A673 (cell line): ENCODE measurements around the gene SAA4.

Experiments used
- EZH2 ChIP-seq: fragments of 200-600 bp; sonication (generic); IDR thresholded peaks from 2 replicates; pipeline ENCODE4 v1.6.1; 2017; ENCODE audit warnings: borderline replicate concordance, low read depth, mild to moderate bottlenecking, mixed read lengths, antibody characterized with exemption, low read length; ENCODE audit not compliant: poor library complexity, severe bottlenecking
- TF ChIP-seq, protein P1 (sequence below): fragments of 300-800, 200-600 bp; sonication (generic); conservative IDR thresholded peaks from 2 replicates; pipeline ENCODE4 v1.5.1; 2017; ENCODE audit warnings: low read depth, mild to moderate bottlenecking, antibody characterized with exemption, low read length, moderate library complexity, mixed read lengths

DNA sequence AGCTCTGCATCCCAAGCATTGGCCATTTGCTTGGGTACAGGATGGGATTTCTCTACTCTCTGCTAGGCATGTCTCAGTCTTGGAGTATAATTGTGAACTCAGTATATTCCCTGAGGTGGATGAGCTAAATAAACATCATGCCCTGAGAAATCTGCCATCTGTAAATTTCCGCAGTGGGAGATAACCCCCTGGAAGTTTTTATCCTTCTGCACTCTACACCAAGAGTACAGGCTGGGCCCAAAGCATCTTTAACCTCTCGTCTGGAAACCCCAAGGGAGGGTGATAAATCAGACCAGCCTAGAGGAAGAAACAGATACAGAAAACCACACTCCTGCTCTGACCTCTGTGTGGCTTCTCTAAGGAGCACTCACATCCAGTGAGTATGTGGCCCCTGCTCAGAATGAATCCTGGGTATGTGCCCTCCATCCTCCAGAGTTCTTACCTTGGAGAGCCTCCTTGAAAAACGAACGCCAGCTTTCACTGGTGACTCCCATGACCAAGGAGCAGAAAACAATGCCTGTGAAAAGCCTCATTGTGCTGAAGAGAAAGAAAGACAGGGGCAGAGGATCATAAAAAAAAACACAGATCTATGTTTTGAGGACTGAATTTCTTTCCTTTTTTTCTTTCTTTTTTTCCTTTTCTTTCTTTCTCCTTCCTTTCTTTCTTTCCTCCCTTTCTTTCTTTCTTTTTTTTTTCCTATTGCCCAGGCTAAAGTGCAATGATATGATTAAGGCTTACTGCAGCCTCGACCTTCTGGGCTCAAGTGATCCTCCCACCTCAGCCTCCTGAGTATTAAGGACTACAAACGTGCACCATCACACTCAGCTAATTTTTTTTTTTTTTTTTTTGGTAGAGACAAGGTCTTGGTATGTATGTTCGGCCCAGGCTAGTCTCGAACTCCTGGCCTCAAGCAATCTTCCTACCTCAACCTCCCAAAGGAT lies 938 bp downstream of the SAA4 start:
- no peak for TF ChIP-seq EZH2
- TF ChIP-seq, protein P1, sequence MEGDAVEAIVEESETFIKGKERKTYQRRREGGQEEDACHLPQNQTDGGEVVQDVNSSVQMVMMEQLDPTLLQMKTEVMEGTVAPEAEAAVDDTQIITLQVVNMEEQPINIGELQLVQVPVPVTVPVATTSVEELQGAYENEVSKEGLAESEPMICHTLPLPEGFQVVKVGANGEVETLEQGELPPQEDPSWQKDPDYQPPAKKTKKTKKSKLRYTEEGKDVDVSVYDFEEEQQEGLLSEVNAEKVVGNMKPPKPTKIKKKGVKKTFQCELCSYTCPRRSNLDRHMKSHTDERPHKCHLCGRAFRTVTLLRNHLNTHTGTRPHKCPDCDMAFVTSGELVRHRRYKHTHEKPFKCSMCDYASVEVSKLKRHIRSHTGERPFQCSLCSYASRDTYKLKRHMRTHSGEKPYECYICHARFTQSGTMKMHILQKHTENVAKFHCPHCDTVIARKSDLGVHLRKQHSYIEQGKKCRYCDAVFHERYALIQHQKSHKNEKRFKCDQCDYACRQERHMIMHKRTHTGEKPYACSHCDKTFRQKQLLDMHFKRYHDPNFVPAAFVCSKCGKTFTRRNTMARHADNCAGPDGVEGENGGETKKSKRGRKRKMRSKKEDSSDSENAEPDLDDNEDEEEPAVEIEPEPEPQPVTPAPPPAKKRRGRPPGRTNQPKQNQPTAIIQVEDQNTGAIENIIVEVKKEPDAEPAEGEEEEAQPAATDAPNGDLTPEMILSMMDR = no peak
